H1 (cell line): Measurements from ENCODE around the gene PRKCH. TPM values are rescaled to one million over a fixed set of nuclear protein-coding genes. Genes with fewer than 3 reads are reported as not detected.

ENCODE experiments used
- ATF2 ChIP-seq: IDR thresholded peaks from 2 replicates; pipeline ENCODE4 v1.6.1; 2012; ENCODE audit warnings: low read length, inconsistent platforms
- CHD7 ChIP-seq: fragments of 300-600 bp; sonication (generic); IDR thresholded peaks from 2 replicates; pipeline ENCODE4 v1.7.1; 2012; ENCODE audit warnings: low read length, moderate library complexity, mild to moderate bottlenecking, inconsistent platforms; ENCODE audit not compliant: insufficient replicate concordance
- FOSL1 ChIP-seq: IDR thresholded peaks from 2 replicates; pipeline ENCODE4 v1.6.1; 2011; ENCODE audit warnings: mild to moderate bottlenecking, low read depth, low read length, moderate library complexity; ENCODE audit not compliant: insufficient read depth
- MAX ChIP-seq: IDR thresholded peaks from 2 replicates; pipeline ENCODE4 v1.6.1; 2012; ENCODE audit warnings: inconsistent platforms
- RNF2 ChIP-seq: fragments of 200-900, 300-1000 bp; sonication (generic); IDR thresholded peaks from 2 replicates; pipeline ENCODE4 v1.7.1; 2016; ENCODE audit warnings: borderline replicate concordance, low read depth, mild to moderate bottlenecking, antibody characterized with exemption, low read length; ENCODE audit not compliant: poor library complexity, severe bottlenecking; ENCODE audit errors: missing control alignments
- SAP30 ChIP-seq: fragments of 300-600 bp; sonication (generic); IDR thresholded peaks from 2 replicates; pipeline ENCODE4 v1.7.1; 2012; ENCODE audit warnings: low read length, moderate library complexity, mild to moderate bottlenecking, inconsistent platforms; ENCODE audit not compliant: insufficient read depth, insufficient replicate concordance
- SP1 ChIP-seq: IDR thresholded peaks from 2 replicates; pipeline ENCODE4 v1.6.1; 2011; ENCODE audit warnings: low read depth, low read length
- TAF7 ChIP-seq: optimal IDR thresholded peaks from 2 replicates; pipeline ENCODE3; 2011; ENCODE audit warnings: low read depth, mild to moderate bottlenecking, inconsistent platforms, low read length, moderate library complexity, borderline replicate concordance
- TEAD4 ChIP-seq: IDR thresholded peaks from 2 replicates; pipeline ENCODE4 v1.6.1; 2012; ENCODE audit warnings: low read depth, low read length, inconsistent platforms, mixed read lengths
- polyA plus RNA-seq, 7 experiments: library from polyadenylated mRNA; depleted of rRNA in 3 of 7; stranded (reverse) in 5 of 7; unstranded in 2 of 7; fragments of >200 nt in 5 of 7; fragments of 200-250 nt in 2 of 7; gene quantifications; 1 replicate in 5 of 7; 2 replicates in 1 of 7; 4 replicates in 1 of 7; pipeline versions ENCODE4 v1.2.1 to v1.2.3, GENCODE V29; 2011 to 2013; ENCODE audit warnings: missing spikeins in 2 of 7, mixed read lengths in 2 of 7
- total RNA-seq: library from RNA; stranded (reverse); fragmentation: NEBNext Ultra II Directional; extraction: Animal tissue kit (Norgen Biotek cat#: 25700); gene quantifications from 2 replicates; pipeline ENCODE4 v1.2.1, GENCODE V29; 2021

The PRKCH gene
- total and polyA plus RNA-seq, 2 of the 8 experiments (the other 6 are each of a cell fraction or from before 2014, with no cell fraction given): 6.4 to 7.0 TPM

- TF ChIP-seq CHD7: no peak
- no peak for TF ChIP-seq TEAD4
- no peak for TF ChIP-seq FOSL1
- no peak for TF ChIP-seq MAX
- no peak for TF ChIP-seq SAP30
- no peak for TF ChIP-seq ATF2
- no peak for TF ChIP-seq RNF2
- no peak for TF ChIP-seq SP1
- TF ChIP-seq TAF7: no peak
These were observed 222.6 kb downstream of the PRKCH start (continued) for GRCh38 chr14:61543946-61544345.
